M059J (cell line): ENCODE data around the gene TOP3B. TPM values are rescaled to one million over a fixed set of nuclear protein-coding genes. Genes with fewer than 3 reads are reported as not detected.

Experiments used
- DNase-seq: peaks from one replicate; pipeline ENCODE4 v3.0.0-alpha.2; 2012; ENCODE audit warnings: low read depth
- total RNA-seq: library from RNA; depleted of rRNA; stranded (reverse); fragments of >200 nt; shearing (Covaris generic); gene quantifications from 2 replicates; pipeline ENCODE4 v1.2.3, GENCODE V29; 2014; rRNA removed

TOP3B gene, protein sequence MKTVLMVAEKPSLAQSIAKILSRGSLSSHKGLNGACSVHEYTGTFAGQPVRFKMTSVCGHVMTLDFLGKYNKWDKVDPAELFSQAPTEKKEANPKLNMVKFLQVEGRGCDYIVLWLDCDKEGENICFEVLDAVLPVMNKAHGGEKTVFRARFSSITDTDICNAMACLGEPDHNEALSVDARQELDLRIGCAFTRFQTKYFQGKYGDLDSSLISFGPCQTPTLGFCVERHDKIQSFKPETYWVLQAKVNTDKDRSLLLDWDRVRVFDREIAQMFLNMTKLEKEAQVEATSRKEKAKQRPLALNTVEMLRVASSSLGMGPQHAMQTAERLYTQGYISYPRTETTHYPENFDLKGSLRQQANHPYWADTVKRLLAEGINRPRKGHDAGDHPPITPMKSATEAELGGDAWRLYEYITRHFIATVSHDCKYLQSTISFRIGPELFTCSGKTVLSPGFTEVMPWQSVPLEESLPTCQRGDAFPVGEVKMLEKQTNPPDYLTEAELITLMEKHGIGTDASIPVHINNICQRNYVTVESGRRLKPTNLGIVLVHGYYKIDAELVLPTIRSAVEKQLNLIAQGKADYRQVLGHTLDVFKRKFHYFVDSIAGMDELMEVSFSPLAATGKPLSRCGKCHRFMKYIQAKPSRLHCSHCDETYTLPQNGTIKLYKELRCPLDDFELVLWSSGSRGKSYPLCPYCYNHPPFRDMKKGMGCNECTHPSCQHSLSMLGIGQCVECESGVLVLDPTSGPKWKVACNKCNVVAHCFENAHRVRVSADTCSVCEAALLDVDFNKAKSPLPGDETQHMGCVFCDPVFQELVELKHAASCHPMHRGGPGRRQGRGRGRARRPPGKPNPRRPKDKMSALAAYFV
- total RNA-seq: 11.5 and 17.6 TPM in 2 replicates

DNA sequence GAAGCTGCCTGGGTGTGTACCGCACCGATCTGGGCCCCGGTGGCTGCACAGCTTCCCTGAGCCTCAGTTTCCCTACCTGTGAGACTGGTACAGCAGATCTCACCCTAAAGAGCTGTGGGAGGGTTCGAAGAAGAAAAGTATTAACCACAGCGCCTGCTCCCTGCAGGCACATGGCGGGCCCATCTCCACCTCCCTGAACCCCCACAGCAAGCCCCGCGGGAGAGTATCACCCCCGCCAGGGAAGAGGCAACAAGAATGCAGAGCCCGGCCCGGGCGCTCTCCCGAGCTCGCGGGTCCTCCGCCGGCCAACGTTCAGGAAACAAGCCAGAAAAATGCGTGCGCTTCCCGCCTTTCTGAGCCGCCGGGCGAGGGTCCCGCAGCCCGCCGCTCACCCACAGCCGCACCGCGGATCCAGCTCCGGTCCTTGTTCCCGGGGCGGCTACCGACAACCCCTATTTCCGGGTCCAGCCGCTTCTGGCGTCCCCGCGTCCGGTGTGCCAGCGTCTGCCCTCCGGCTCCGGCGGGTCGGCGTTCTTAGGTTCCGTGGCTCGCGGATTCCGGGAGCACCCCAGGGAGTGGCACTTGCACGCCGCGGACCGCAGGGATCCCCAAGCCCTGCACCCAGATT, at the start of gene TOP3B:
TSS of gene TOP3B (minus strand) at position 450 of the 628 bp plus-strand sequence. CDS start 7,078 bp downstream, outside the sequence.
- peak; percentile 60 for DNase-seq

DNA sequence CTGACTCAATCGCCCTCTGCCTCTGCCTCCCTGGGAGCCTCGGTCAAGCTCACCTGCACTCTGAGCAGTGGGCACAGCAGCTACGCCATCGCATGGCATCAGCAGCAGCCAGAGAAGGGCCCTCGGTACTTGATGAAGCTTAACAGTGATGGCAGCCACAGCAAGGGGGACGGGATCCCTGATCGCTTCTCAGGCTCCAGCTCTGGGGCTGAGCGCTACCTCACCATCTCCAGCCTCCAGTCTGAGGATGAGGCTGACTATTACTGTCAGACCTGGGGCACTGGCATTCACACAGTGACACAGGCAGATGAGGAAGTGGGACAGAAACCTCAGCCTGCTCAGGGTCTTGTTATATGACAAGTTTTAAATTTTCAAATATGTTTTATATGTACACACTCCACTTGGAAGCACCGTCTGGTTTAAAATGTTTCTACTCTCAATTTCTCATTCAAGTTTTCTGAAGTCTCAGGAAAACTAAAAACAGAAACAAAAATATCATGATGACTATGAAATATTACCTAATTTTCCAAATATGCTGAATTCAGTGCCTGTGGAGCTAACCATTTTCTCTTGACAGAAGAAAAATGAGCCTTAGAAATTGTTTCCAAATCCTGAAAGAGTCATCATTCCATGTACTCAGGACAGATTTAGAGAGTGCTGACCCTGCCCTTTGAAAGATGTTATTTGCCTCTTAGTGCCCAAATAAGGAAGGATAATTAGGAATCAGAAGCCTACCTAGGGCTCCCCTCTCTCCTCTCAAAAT, 48.8 kb upstream of the TOP3B start:
- no peak for DNase-seq

DNA sequence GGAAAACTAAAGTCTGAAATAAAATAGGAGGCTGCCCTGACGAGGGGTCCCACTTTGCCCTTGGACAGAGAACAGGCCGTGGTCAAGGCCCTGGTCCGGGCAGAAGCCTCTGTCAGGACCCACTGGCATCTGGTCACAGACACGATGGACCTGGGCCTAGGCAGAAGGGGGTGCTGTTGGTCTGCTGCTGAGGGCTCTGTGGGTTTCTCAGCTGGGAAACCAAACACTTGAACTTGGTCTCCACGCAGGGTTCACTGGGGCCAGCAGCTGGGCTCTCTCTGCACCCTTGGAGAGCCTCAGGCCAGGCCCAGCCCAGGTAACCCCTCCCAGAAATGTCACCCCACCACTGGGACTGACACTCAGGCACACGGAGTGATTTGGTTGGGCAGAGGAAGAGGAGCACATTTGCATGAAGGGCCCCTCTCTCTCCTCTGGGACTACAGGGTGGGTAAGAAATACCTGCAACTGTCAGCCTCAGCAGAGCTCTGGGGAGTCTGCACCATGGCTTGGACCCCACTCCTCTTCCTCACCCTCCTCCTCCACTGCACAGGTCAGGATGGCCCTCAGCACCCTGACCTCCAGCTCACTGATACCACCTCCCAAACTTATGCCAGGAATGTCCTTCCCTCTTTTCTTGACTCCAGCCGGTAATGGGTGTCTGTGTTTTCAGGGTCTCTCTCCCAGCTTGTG, 48.1 kb upstream of the TOP3B start:
- DNase-seq: peak; percentile 6

DNA sequence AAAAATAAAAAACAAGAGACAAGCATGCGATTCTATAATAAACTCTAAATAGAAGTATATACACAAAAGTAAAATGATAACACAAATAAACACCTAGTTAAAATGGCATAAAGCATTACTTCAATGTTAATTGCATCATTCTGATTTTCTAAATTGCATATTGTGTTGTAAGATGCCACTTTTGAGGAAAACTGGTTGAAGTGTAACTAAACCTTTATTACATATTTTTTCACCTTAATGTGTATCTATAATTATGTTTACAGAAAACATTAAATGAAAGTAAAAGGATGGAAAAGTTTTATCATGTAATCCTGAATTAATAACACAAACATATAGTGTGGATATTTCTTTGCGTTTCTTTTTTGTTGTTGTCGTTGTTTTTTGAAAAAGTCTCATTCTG, 45.4 kb upstream of the TOP3B start:
- no peak for DNase-seq

DNA sequence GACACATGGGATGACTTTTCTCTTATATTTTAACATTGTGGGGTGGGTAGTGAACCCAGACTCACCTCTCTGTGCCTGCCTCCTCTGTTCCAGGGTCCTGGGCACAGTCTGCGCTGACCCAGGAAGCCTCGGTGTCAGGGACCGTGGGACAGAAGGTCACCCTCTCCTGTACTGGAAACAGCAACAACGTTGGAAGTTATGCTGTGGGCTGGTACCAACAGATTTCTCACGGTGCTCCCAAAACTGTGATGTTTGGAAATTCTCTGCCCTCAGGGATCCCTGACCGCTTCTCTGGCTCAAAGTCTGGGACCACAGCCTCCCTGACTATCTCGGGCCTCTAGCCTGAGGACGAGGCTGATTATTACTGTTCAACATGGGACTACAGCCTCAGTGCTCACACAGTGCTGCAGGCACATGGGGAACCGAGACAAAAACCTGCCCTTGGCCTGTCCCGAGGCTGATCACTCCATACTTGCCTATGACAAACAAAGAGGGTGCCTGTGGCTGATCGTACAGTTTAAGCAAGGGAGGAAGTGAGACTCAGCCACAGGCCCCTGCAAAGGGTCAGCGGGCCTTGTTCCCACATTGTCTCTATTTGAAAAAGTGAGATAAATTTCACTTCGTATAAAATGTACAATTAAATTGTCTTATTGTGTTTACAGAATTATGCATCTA, 43.7 kb upstream of the TOP3B start:
- DNase-seq: no peak

DNA sequence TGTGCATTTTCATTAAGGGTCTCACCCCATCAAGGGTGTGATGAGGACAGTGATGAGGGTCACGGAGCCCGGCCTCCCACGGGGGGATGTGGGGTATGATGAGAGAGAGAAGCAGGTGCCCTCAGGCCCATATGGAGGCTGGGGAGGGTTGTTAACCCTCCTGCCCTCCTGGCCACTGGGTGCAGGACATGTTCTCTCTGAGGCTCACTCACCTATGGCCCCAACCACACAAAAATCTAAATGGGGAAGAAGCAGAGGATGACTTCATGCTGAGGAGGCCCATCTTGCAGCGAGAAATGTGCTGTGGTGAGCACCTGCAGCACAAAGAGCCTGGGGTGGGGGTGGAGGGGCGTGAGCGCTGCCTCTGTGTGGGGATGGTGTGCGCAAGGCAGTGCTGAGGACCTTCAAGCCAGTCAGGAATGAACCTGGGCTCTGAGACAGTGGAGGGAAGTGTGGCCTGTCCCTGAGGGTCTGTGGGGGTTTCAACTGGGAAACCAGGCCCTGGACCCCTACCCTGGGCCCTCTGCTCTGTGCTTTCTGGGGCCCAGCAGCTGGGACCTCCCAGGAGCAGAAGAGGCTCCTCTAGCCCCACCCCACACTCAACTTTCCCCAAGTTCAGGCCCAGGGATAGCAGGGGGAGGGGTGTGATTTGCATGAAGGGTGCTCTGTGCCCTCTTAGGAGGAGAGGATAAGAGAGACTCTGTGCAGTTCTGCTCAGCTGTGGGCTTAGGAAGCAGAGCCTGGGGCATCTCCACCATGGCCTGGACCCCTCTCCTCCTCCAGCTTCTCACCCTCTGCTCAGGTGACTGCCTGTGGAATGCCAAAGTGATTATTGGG, 43.0 kb upstream of the TOP3B start:
- DNase-seq: no peak

DNA sequence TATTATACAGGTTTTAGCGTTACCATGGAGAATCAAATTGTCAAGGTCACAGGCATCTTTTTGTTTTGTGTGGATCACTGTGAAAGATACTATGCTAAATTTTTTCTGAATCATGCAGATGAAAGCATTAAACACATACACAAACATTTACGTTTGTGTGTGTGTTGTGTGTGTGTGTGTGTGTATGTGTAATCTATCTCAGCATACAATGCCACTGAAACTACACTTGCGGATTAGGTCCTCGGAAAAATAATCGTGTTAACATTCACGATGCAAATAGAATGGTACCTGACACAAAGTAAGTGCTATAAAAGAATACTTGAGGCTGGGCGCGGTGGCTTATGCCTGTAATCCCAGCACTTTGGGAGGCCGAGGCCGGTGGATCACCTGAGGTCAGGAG, 41.9 kb upstream of the TOP3B start:
- DNase-seq: no peak

DNA sequence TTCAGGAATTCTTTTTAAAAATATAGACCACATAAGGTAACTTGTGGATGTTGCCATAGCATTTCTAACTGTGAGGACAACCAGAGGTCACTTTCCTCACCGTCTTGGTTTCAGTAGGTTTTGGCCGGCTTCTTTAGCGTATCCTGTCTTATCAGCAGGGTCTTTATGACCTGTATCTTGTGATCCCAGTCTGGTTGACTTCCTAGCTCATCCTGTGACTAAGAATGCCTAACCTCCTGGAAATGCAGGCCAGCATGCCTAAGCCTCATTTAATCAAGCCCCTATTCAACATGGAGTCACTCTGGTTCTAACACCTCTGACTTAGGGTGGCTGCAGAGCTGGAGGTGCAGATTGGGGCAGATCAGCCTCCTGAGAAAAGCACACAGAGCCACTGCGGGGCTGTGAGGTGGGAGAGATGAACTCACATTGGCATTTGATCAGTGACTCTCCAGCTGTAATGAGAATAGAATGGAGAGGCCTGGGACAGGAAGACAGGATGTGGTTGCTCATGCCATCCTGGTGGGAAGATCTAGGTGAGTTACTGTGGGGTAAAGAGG, 41.1 kb upstream of the TOP3B start:
- DNase-seq: peak; percentile 6

DNA sequence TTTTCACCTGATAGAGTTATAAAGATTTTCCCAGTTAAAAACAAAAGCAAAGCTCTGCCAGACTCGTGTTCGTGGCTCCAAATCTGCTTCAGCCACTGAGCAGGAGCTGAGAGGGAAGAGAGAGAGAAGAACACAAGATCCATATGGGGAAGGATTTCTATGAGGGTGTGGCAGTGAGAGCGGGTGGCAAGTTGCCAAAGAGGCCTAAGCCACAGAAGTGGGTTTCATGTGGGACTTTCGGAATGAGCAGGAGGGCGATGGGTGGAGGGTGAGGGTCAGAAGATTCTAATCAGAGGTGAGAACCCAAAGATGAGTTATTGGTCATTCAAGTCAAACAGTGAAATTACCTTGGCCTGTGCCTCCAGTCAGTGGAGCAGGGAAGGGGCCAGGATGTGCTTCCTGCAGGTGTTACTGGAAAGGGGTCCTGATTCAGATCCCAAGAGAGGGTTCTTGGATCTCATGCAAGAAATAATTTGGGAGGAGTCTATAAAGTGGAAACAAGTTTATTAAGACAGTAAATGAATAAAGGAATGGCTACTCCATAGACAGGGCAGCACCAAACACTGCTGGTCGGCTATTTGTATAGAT, 40.5 kb upstream of the TOP3B start:
- DNase-seq: no peak

DNA sequence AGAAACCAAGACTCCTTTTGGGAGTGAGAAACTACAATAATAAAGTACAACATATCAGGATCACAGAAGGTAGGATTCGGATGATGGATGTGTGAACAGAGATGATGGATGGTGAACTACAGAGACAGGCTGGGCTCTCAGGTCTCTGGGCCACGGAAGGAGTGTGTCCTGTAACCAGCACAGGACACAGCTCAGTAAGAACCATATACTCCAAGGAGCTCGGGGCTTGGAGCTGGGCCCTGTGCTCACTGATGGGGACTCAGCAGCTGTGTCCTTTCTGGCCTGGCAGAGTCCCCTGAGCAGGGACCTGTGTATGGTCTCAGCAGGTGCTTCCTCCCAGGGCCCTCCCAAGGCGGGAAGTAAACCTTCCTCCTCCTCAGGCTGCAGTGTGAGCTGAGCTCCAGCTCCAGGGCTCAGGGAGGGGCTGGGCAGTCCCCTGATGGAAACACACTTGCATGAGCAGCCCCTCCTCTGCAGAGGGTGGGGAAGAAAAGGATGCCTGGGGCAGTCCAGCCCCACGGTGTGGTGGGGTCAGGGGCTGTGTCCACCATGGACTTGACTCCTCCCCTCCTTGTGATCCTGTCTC, 39.8 kb upstream of the TOP3B start:
- DNase-seq: no peak

DNA sequence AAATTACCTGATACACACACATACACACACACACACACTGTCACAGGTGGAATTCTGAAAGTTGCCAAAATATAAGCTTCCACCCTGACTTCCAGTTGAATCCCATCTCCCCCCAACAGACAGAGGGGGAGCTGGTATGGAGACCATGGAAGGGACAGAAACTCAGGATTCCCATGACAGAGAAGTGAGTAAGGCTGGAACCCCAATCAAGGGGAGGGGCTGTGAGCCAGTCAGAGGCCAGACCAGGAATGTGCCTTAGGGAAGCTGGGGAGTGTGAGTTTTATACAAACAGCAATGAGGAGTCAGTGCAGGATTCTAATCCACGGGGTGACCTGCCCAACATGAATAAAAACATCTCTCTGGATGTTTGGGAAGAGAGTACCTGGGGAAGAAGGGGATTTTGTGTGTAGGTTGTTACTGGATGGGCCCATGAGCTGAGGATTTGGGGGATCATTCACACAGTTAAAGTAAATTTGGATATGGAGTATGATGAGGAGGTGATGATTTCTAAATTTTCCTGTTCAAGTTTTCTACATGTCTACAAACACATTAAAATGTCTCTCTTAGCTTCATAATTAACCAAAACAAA, 38.7 kb upstream of the TOP3B start:
- peak; percentile 23 for DNase-seq

DNA sequence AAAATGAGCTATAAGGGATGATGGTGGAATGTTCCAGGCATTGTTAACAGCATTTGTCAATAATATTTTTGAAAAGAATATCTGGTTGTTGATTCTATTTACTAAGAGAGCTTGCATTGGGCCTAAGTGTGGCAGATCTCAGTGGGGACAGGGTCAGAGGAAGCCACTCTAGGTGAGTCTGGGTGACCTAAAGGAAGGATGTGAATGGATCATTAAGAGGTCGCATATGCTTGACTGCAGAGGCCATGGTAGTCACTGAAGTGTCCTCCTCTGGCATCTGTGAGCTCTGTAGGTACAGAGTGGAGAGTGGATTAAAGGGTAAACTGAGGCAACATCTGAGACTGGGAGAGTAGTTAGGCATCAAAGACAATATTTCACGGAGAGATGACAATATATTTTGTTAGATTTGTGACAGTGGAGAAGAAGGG, 37.9 kb upstream of the TOP3B start:
- DNase-seq: no peak

DNA sequence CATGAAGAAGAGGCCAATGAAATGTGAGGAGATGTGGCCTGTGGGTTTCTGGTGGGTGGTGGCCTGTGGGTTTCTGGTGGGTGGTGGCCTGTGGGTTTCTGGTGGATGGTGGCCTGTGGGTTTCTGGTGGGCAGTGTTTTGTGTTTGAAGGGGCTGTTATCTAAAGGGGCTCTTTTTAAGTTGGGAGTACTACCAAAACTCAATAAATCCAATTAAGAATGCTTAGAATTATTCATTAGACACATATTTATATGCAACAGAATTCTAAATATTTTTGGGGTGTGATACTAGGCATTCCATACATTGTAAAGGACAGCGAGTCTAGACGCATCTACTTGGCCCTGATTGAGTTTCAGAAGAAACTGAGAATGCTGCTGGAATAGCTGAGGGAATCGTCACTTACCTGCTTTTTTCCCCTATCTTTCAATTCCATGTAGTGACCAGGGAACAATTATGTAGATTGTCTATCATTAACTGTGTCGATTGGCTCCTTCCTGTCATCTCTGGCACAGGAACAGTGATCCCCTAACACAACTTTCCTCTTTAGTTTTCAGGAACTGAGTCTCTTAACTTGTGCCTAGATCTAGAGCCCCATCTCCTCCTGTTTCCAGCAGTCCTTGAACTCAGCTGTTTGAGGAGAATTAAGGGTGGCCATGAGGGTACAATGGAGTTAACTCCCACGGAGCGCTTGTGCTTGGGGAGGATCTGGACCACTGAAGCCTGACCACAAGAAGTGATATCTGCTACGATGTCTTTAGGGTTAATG, 37.3 kb upstream of the TOP3B start:
- no peak for DNase-seq

DNA sequence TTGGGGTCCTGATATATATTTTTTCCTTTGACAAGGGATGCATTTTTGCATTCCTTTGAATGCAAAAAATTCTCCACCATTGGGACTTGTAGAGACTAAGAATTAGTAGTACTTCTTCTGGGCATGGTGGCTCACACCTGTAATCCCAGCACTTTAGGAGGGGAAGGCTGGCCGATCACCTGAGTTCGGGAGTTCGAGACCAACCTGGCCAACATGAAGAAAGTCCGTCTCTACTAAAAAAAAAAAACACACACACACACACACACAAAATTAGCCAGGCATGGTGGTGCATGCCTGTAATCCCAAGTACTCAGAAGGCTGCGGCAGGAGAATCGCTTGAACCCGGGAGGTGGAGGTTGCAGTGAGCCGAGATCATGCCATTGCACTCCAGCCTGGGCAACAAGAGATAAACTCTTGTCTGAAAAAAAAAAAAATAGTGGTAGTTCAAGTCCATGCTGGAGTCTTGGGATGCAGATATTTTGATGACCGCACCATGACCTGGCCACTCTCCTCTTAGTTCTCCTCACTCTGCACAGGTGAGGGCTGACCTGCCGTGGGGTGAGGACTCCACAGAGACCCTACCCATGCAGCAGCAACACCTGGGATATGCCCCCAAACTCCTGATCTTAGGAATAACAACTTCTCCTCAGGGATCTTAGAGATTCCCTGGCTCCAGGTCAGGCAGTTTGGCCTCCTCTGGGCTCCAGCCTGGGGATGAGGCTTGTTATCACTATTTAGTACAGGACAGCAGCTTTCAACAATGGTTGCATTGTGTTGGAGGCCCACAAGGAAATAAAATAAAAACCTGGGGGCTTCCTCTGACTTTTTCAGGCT, 36.5 kb upstream of the TOP3B start:
- DNase-seq: no peak

DNA sequence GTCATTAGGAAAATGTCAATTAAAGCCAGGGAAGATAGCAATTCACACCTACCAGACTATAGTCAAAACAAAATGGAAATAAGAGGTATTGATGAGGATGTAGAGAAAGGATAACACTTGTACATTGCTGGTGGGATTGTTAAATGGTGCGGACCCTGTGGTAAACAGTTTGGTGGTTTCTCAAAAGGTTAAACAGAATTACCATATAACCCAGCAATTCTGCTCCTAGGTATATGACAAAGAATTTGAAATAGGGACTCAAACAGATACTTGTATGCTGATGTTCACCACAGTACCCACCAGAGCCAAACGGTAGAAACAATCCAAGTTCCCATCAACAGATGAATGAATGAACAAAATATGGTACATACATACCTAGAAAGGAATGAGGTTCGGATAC, 33.0 kb upstream of the TOP3B start:
- no peak for DNase-seq

DNA sequence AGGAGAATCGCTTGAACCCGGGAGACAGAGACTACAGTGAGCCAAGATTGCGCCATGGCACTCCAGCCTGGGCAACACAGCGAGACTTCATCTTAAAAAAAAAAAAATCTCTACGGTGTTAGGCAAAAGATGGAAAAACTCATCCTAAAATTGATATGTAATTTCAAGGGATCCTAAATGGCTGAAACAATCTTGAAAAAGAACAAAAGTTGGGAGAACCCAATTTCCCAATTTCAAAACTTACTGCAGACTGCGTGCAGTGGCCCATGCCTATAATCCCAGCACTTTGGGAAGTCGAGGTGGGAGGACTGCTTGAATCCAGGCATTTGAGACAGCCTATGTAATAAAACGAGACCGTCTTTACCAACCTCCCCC, 31.7 kb upstream of the TOP3B start:
- DNase-seq: no peak
